IPS-18c (cell line): ENCODE data around the gene TFEB.

ENCODE experiments used
- H3K4me3 ChIP-seq: 2 replicates; pipeline ENCODE4 v1.7.0; 2013; ENCODE audit warnings: low read depth, mild to moderate bottlenecking, low read length, moderate library complexity; ENCODE audit not compliant: insufficient read depth
- H3K9me3 ChIP-seq: one replicate; pipeline ENCODE4 v1.6.1; 2013; ENCODE audit warnings: mild to moderate bottlenecking, low read length, moderate library complexity; ENCODE audit not compliant: control insufficient read depth, insufficient read depth

Gene TFEB

GRCh38 chr6:41646026-41646795, 89.2 kb downstream of the TFEB start:
- no peaks in the 10 kb centered on the region for H3K9me3 ChIP-seq
- H3K4me3 ChIP-seq = no peak overlapping the region

- Histone ChIP-seq H3K4me3 (peak overlapping the region; percentile 24), H3K9me3 (no peaks in the 10 kb centered on the region)
These were observed 90.3 kb downstream of the TFEB start for GRCh38 chr6:41645007-41645618.

- no peaks in the 10 kb centered on the region for H3K9me3 ChIP-seq
- peak overlapping the region; percentile 24; the same call in 1 of the 2 replicates for H3K4me3 ChIP-seq
These were observed 91.0 kb downstream of the TFEB start for GRCh38 chr6:41644297-41644879.

GRCh38 chr6:41643899-41644269, 91.5 kb downstream of the TFEB start:
- Histone ChIP-seq H3K4me3 (no peak overlapping the region), H3K9me3 (no peaks in the 10 kb centered on the region)

- Histone ChIP-seq H3K4me3 (no peak overlapping the region), H3K9me3 (no peaks in the 10 kb centered on the region)
These were observed 92.2 kb downstream of the TFEB start for GRCh38 chr6:41642960-41643898.

GRCh38 chr6:41642090-41642959, 93.1 kb downstream of the TFEB start:
- H3K4me3 ChIP-seq = no peak overlapping the region
- H3K9me3 ChIP-seq = peaks cover under 1% of the 10 kb centered on the region

GRCh38 chr6:41641352-41641925, 94.0 kb downstream of the TFEB start:
- H3K9me3 ChIP-seq = peaks cover 3% of the 10 kb centered on the region
- H3K4me3 ChIP-seq = peak overlapping the region; percentile 20; the same call in 1 of the 2 replicates

GRCh38 chr6:41640426-41640825, 95.0 kb downstream of the TFEB start:
- Histone ChIP-seq H3K9me3 (peaks cover 3% of the 10 kb centered on the region), H3K4me3 (no peak overlapping the region)

- H3K4me3 ChIP-seq = peak overlapping the region; percentile 86; the same call in 1 of the 2 replicates
- H3K9me3 ChIP-seq = peaks cover 3% of the 10 kb centered on the region
These were observed 95.5 kb downstream of the TFEB start for GRCh38 chr6:41639809-41640371.

- Histone ChIP-seq H3K9me3 (peaks cover 3% of the 10 kb centered on the region), H3K4me3 (peak overlapping the region; percentile 86)
These were observed 96.2 kb downstream of the TFEB start for GRCh38 chr6:41638935-41639808.

GRCh38 chr6:41638002-41638934, 97.1 kb downstream of the TFEB start, which contains the start of gene MDFI:
MDFI (plus strand) TSS chr6:41638468; CDS start chr6:41638750, 282 bp downstream.
- Histone ChIP-seq H3K9me3 (peaks cover 3% of the 10 kb centered on the region), H3K4me3 (peak within 1 kb of the TSS; percentile 86)

- H3K4me3 ChIP-seq = peak overlapping the region; percentile 86
- H3K9me3 ChIP-seq = peaks cover 3% of the 10 kb centered on the region
These were observed 98.0 kb downstream of the TFEB start for GRCh38 chr6:41637194-41638001.

GRCh38 chr6:41636833-41637193, 98.6 kb downstream of the TFEB start:
- Histone ChIP-seq H3K9me3 (peaks cover 3% of the 10 kb centered on the region), H3K4me3 (peak overlapping the region; percentile 86; the same call in 1 of the 2 replicates)
